Activated CD8-positive, alpha-beta T cell treated with anti-CD3 and anti-CD28 coated beads for 36 hours (primary cell): ENCODE measurements around the gene RET. TPM values are rescaled to one million over a fixed set of nuclear protein-coding genes. Genes with fewer than 3 reads are reported as not detected.

Experiments
- ATAC-seq: fragments of 200-7000 bp; cut with Tn5 transposase; one replicate; pipeline ENCODE4 v1.10.0; 2021; ENCODE audit warnings: mild to moderate bottlenecking, moderate library complexity
- CTCF ChIA-PET: fragments of 350-600 bp; sonication (Branson Sonifier 250); formaldehyde crosslinking; loops from one replicate; lab custom pipeline; 2021; ENCODE audit warnings: antibody characterized with exemption; lab: Charles Lee
- POLR2A ChIA-PET: fragments of 350-600 bp; sonication (Branson Sonifier 250); formaldehyde crosslinking; loops from one replicate; lab custom pipeline; 2021; ENCODE audit warnings: antibody characterized with exemption; lab: Charles Lee
- DNase-seq: peaks from one replicate; pipeline ENCODE4 v3.0.0-alpha.2; 2020
- H3K27ac Mint-ChIP-seq: one replicate; pipeline ENCODE4 v1.8.0; 2021; ENCODE audit warnings: mild to moderate bottlenecking, mixed read lengths
- H3K27me3 Mint-ChIP-seq: one replicate; pipeline ENCODE4 v1.8.0; 2021; ENCODE audit warnings: mixed read lengths
- H3K36me3 Mint-ChIP-seq: one replicate; pipeline ENCODE4 v1.8.0; 2021; ENCODE audit warnings: low read depth, mixed read lengths
- H3K4me1 Mint-ChIP-seq: one replicate; pipeline ENCODE4 v1.8.0; 2021; ENCODE audit warnings: low read depth, mixed read lengths
- H3K4me3 Mint-ChIP-seq: one replicate; pipeline ENCODE4 v1.8.0; 2021; ENCODE audit warnings: mild to moderate bottlenecking, moderate library complexity, mixed read lengths
- H3K9me3 Mint-ChIP-seq: one replicate; pipeline ENCODE4 v1.8.0; 2021; ENCODE audit warnings: mixed read lengths
- CTCF ChIP-seq: fragments of 200-600 bp; IDR thresholded peaks from one replicate; pipeline ENCODE4 v1.8.0; 2022; ENCODE audit warnings: antibody characterized with exemption, mild to moderate bottlenecking
- intact Hi-C: fragments of 100-400 bp; cut with micrococcal nuclease; formaldehyde crosslinking; loops from one replicate; pipeline ENCODE4 v1.10.0; 2022
- total RNA-seq, 2 experiments: library from RNA; stranded (reverse); gene quantifications; one replicate each; pipeline ENCODE4 v1.2.3, GENCODE V29; 2021

The RET gene
- total RNA-seq, 2 experiments from 2014 or later = 0.13 to 0.47 TPM

- Mint-ChIP-seq H3K27me3 (no peaks in the 10 kb centered on the region), H3K36me3 (no peaks in the 10 kb centered on the region), H3K27ac (no peak overlapping the region), H3K9me3 (no peaks in the 10 kb centered on the region), H3K4me1 (no peaks in the 10 kb centered on the region), H3K4me3 (no peak overlapping the region)
- TF ChIP-seq CTCF = no peak
- CTCF ChIA-PET = no interaction called here
- DNase-seq (no peak), ATAC-seq (no peak)
- POLR2A ChIA-PET = no interaction called here
- intact Hi-C loops = no loop called here
Observed at GRCh38 chr10:43042503-43043341, 34.1 kb upstream of the RET start.

- POLR2A ChIA-PET = no interaction called here
- no peak for DNase-seq
- CTCF ChIA-PET = no interaction called here
Observed at GRCh38 chr10:43043342-43043772, 33.5 kb upstream of the RET start.

GRCh38 chr10:43043773-43044447 lies 33.0 kb upstream of the RET start:
- no peak for ATAC-seq
- DNase-seq = no peak
- H3K9me3 Mint-ChIP-seq = no peaks in the 10 kb centered on the region
- CTCF ChIA-PET = no interaction called here
- no peak for TF ChIP-seq CTCF
- H3K27ac Mint-ChIP-seq = no peak overlapping the region
- intact Hi-C loops = no loop called here
- H3K4me1 Mint-ChIP-seq = no peaks in the 10 kb centered on the region
- no peaks in the 10 kb centered on the region for H3K36me3 Mint-ChIP-seq
- POLR2A ChIA-PET = no interaction called here
- no peak overlapping the region for H3K4me3 Mint-ChIP-seq
- peaks cover 1% of the 10 kb centered on the region for H3K27me3 Mint-ChIP-seq

More at GRCh38 chr10:43043342-43043772, 33.5 kb upstream of the RET start:
- Mint-ChIP-seq H3K4me3 (no peak overlapping the region), H3K9me3 (no peaks in the 10 kb centered on the region), H3K27me3 (no peaks in the 10 kb centered on the region), H3K4me1 (no peaks in the 10 kb centered on the region), H3K27ac (no peak overlapping the region), H3K36me3 (no peaks in the 10 kb centered on the region)
- no peak for TF ChIP-seq CTCF
- intact Hi-C loops = no loop called here
- no peak for ATAC-seq

GRCh38 chr10:43044448-43044921 lies 32.4 kb upstream of the RET start:
- DNase-seq = no peak
- H3K36me3 Mint-ChIP-seq = no peaks in the 10 kb centered on the region
- no peak for TF ChIP-seq CTCF
- CTCF ChIA-PET = no interaction called here
- H3K9me3 Mint-ChIP-seq = no peaks in the 10 kb centered on the region
- intact Hi-C loops = no loop called here
- no peak overlapping the region for H3K27ac Mint-ChIP-seq
- no peaks in the 10 kb centered on the region for H3K4me1 Mint-ChIP-seq
- POLR2A ChIA-PET = no interaction called here
- peaks cover 1% of the 10 kb centered on the region for H3K27me3 Mint-ChIP-seq
- no peak for ATAC-seq
- H3K4me3 Mint-ChIP-seq = no peak overlapping the region
